Stomach (tissue), 9 donors: ENCODE results near the gene CCDC69. TPM values are rescaled to one million over a fixed set of nuclear protein-coding genes. Genes with fewer than 3 reads are reported as not detected.

Experiments
- DNase-seq, 2 donors: peaks; one replicate each; pipeline versions ENCODE4 v3.0.0 to v3.0.0-alpha.2; 2013 to 2019
- H3K27ac ChIP-seq, 5 donors: fragments of 200-600 bp in 4 of 5; sonication (generic) in 4 of 5; one replicate each; pipeline ENCODE4 v1.5.1; 2013 to 2019; ENCODE audit warnings: mild to moderate bottlenecking in 1 of 5, moderate library complexity in 1 of 5
- H3K27me3 ChIP-seq, 3 donors: fragments of 200-600 bp; sonication (generic); one replicate each; pipeline ENCODE4 v1.5.1; 2017 to 2019; ENCODE audit warnings: mixed run types in 1 of 3
- H3K36me3 ChIP-seq, 4 donors: fragments of 200-600 bp; sonication (generic); 1 replicate in 3 of 4; 2 replicates in 1 of 4; pipeline ENCODE4 v1.5.1; 2016 to 2019
- H3K4me1 ChIP-seq, 4 donors: fragments of 200-600 bp; sonication (generic); one replicate each; pipeline ENCODE4 v1.5.1; 2016 to 2019
- H3K4me3 ChIP-seq, 4 donors: fragments of 200-600 bp; sonication (generic) in 3 of 4; one replicate each; pipeline ENCODE4 v1.5.1; 2016 to 2019; ENCODE audit warnings: mild to moderate bottlenecking in 1 of 4
- H3K9me3 ChIP-seq, 4 donors: fragments of 200-600 bp; sonication (generic); one replicate each; pipeline ENCODE4 v1.5.1; 2016 to 2019
- EP300 ChIP-seq: sonication (generic); formaldehyde crosslinking; IDR thresholded peaks from one replicate; pipeline ENCODE4 v1.6.1; 2017; ENCODE audit warnings: antibody characterized with exemption
- POLR2A ChIP-seq, 4 donors: fragments of 450-650 bp; IDR thresholded peaks; one replicate each; pipeline ENCODE4 v1.6.1; 2016; ENCODE audit warnings: antibody characterized with exemption in 4 of 4, control low read depth in 2 of 4, mild to moderate bottlenecking in 1 of 4, moderate library complexity in 1 of 4
- POLR2AphosphoS5 ChIP-seq, 3 donors: sonication (generic); formaldehyde crosslinking; IDR thresholded peaks; one replicate each; pipeline ENCODE4 v1.6.1; 2016; ENCODE audit warnings: antibody characterized with exemption in 3 of 3
- WGBS, 5 donors: extraction: QIAGEN DNeasy Blood & Tissue Kit in 3 of 5; methylation state at CpG; one replicate each; pipeline versions ENCODE4 v1.1.5 to v1.1.7; 2013 to 2018; 5-methylcytosine and 5-hydroxymethylcytosine counted together
- intact Hi-C: fragments of 100-400 bp; cut with DNase I; formaldehyde crosslinking; loops from one replicate; pipeline ENCODE4 v1.15.1; 2023; ENCODE audit warnings: low total_unique reads
- polyA plus RNA-seq, 3 donors: library from polyadenylated mRNA; stranded (reverse); fragments of 200-250 nt; gene quantifications; one replicate each; pipeline ENCODE4 v1.2.3, GENCODE V29; 2013
- total RNA-seq, 5 donors: library from RNA; depleted of rRNA; stranded (reverse); fragments of >200 nt; gene quantifications; one replicate each; pipeline versions ENCODE4 v1.1.0 to v1.2.3, GENCODE V29; 2014 to 2016
- TF ChIP-seq, protein P1 (sequence below), 7 experiments: fragments of 450-650 bp in 4 of 7; fragments of 200-600 bp in 3 of 7; sonication (generic) in 3 of 7; IDR thresholded peaks; one replicate each; pipeline ENCODE4 v1.5.1; 2016 to 2019; ENCODE audit warnings: antibody characterized with exemption in 7 of 7, control low read depth in 2 of 7, mild to moderate bottlenecking in 1 of 7
- donor health status: healthy with polysubstance abuse.
- donor health status: Bipolar disorder and iron deficiency.
- donor health status: healthy.

Gene CCDC69
- total and polyA plus RNA-seq, 8 donors, result 5.5 to 173 (median 31.0) TPM

DNA sequence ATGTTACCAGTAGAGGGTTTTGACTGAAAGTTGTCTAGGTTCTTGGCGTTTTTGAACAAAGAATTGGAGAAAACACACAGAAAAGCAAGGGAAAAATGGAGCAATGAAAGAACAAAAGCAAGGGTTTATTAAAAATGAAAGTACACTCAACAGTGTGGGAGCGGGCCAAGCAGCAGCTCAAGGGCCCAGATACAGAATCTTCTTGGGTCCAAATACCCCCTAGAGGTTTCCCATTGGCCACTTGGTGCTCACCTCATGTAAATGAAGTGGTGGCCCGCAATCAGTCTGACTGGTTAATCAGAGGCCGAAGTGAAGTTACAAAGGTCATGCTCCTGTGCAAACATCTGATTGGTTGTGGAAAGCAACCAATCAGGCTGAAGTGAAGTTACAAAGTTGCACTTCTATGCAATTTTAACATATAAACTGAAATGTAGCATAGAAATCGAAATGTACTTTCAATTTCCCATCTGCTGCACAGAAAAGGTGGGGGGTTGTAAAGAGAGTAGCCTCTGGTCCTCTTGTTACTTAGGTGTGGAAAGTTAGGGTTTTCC, 27.2 kb upstream of the CCDC69 start:
- TF ChIP-seq, protein P1, sequence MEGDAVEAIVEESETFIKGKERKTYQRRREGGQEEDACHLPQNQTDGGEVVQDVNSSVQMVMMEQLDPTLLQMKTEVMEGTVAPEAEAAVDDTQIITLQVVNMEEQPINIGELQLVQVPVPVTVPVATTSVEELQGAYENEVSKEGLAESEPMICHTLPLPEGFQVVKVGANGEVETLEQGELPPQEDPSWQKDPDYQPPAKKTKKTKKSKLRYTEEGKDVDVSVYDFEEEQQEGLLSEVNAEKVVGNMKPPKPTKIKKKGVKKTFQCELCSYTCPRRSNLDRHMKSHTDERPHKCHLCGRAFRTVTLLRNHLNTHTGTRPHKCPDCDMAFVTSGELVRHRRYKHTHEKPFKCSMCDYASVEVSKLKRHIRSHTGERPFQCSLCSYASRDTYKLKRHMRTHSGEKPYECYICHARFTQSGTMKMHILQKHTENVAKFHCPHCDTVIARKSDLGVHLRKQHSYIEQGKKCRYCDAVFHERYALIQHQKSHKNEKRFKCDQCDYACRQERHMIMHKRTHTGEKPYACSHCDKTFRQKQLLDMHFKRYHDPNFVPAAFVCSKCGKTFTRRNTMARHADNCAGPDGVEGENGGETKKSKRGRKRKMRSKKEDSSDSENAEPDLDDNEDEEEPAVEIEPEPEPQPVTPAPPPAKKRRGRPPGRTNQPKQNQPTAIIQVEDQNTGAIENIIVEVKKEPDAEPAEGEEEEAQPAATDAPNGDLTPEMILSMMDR (IDR thresholded peaks at IDR 0.05), result no peak
- TF ChIP-seq POLR2A (IDR thresholded peaks at IDR 0.05), result no peak
- no peak for TF ChIP-seq POLR2AphosphoS5 (IDR thresholded peaks at IDR 0.05)
- no peak for TF ChIP-seq EP300
- Histone ChIP-seq H3K27me3 (no peaks in the 10 kb centered on the region), H3K36me3 (no peaks in the 10 kb centered on the region), H3K4me1 (peaks cover 11 to 38% (median 20%) of the 10 kb centered on the region in 4 donors), H3K4me3 (no peak overlapping the region), H3K9me3 (no peaks in the 10 kb centered on the region), H3K27ac (peak overlapping the region in 1 of 5 donors; percentile 22)
- 61 to 74% (median 70%) methylated on average over 5 of the region's 5 CpGs for WGBS, 5 donors
- intact Hi-C loops, result no loop called here
- DNase-seq, result no peak

DNA sequence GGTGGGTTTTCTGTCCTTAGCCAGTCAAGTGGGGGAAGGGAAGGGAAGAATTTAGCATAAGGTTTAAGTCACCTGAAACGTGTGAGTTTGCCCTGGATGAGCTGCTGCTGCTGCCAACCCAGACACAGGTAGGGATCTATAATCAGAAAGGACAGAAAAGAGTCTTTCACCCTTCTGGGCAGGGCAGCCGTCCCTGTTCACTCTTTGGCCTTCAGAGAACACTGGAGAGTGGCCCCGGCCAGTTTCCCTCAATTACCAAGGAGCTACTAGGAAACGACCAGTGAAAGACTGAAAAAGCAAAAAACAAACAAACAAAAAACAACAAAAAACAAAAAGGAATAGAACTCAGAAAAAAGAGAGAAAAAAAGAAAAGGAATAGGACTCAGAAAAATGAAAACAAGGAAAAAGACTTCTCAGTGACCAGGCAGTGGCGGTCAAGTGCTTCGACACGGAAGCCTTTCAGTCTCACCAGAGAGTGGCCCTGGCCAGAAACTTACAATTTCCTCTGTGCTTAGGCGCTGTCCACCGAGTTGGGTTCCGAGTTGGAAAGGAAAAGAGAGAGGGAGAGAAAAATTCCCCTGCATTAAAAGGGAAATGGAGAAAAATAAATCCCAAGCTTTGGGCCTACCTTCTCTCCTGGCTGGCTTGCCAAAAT, 26.6 kb upstream of the CCDC69 start:
- H3K4me3 ChIP-seq, result no peak overlapping the region
- no peaks in the 10 kb centered on the region for H3K27me3 ChIP-seq

DNA sequence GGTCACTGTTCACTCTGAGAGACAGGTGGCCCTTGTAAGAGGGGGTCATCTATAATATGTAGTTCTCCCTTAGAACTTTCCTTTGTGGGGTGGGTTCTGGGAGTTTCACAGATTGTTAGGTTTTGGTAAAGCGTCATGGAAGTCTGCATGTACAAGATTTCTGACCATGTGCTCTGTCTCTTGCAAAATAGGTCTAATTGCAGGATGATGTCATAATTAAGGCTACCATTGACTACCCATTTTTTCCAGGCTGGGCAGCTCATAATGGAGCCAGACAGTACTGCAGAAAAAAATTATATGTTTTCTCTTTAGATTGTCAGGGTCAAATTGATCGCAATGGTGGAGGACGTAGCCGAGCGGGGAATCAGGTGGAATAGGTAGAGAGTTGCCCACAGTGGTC, 25.4 kb upstream of the CCDC69 start:
- intact Hi-C loops, result loop anchor here (10.0 kb wide), 2 partner anchors 84 to 194 kb away; no protein-coding TSS in a partner anchor
- Histone ChIP-seq H3K4me3 (no peak overlapping the region), H3K27me3 (no peaks in the 10 kb centered on the region), H3K27ac (no peak overlapping the region), H3K36me3 (no peaks in the 10 kb centered on the region), H3K4me1 (peaks cover 10 to 20% (median 11%) of the 10 kb centered on the region in 4 donors), H3K9me3 (no peaks in the 10 kb centered on the region)
- no peak for DNase-seq
- 77 to 97% (median 85%) methylated on average over 5 of the region's 5 CpGs for WGBS, 5 donors
- no peak for TF ChIP-seq EP300
- no peak for TF ChIP-seq POLR2A (IDR thresholded peaks at IDR 0.05)
- TF ChIP-seq POLR2AphosphoS5 (IDR thresholded peaks at IDR 0.05), result no peak
- TF ChIP-seq, protein P1 (IDR thresholded peaks at IDR 0.05), result no peak

More for the DNA sequence above, 26.6 kb upstream of the CCDC69 start:
- Histone ChIP-seq H3K27ac (peak overlapping the region in 1 of 5 donors; percentile 22), H3K9me3 (no peaks in the 10 kb centered on the region), H3K36me3 (no peaks in the 10 kb centered on the region), H3K4me1 (peaks cover 11 to 32% (median 19%) of the 10 kb centered on the region in 4 donors)
- WGBS, 5 donors, result 87 to 88% (median 87%) methylated on average over 10 of the region's 10 CpGs
- TF ChIP-seq, protein P1 (IDR thresholded peaks at IDR 0.05), result no peak
- TF ChIP-seq POLR2A (IDR thresholded peaks at IDR 0.05), result no peak
- TF ChIP-seq POLR2AphosphoS5 (IDR thresholded peaks at IDR 0.05), result no peak
- TF ChIP-seq EP300, result no peak
- intact Hi-C loops, result no loop called here
- DNase-seq, result no peak

DNA sequence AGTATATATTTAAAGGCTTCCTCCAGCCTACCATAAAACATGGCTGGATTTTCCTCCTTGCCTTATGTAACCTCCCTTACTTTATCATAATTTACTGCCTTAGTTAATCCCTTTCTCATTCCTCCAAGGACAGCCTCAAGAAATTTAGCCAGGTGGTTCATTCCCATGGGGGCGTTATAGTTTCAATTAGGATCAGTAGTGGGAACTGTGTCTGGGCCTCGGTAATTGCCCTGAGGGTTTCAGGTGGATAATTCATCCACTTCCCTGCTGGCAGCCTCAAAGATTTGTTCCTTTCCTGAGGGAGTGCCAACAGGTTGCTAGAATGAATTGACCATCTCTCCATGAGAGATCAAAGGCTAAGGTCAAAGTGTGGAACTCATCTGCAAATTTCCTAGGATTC, 24.8 kb upstream of the CCDC69 start:
- Histone ChIP-seq H3K36me3 (no peaks in the 10 kb centered on the region), H3K9me3 (no peaks in the 10 kb centered on the region), H3K4me3 (no peak overlapping the region), H3K27ac (no peak overlapping the region), H3K27me3 (no peaks in the 10 kb centered on the region), H3K4me1 (peaks cover 3 to 14% (median 5%) of the 10 kb centered on the region in 4 donors)
- WGBS, 5 donors, result 66 to 89% (median 80%) methylated on average over 2 of the region's 2 CpGs
- intact Hi-C loops, result loop anchor here (10.0 kb wide), 2 partner anchors 84 to 194 kb away; no protein-coding TSS in a partner anchor
- DNase-seq, result no peak
- TF ChIP-seq POLR2AphosphoS5 (IDR thresholded peaks at IDR 0.05) (no peak), EP300 (no peak), POLR2A (IDR thresholded peaks at IDR 0.05) (no peak)
- TF ChIP-seq, protein P1 (IDR thresholded peaks at IDR 0.05), result no peak
